ENCODE results near the gene CELF2. TPM values are rescaled to one million over a fixed set of nuclear protein-coding genes. Genes with fewer than 3 reads are reported as not detected.

Gene CELF2
- total RNA-seq, 1 donor from 2014 or later: 27.5 TPM

GRCh38 chr10:11153245-11153644 lies 135.6 kb downstream of the CELF2 start:
- H3K36me3 Mint-ChIP-seq (ENCODE audit: low read depth, unreplicated experiment): no peaks in the 10 kb centered on the region
- no peak for DNase-seq (ENCODE audit: low spot score)
- H3K9me3 Mint-ChIP-seq (ENCODE audit: unreplicated experiment): no peaks in the 10 kb centered on the region
- no peaks in the 10 kb centered on the region for H3K27me3 Mint-ChIP-seq (ENCODE audit: unreplicated experiment)
- H3K27ac Mint-ChIP-seq (ENCODE audit: unreplicated experiment): no peak overlapping the region
- no peak for TF ChIP-seq CTCF (IDR thresholded peaks at IDR 0.05; ENCODE audit: unreplicated experiment)
- peaks cover 32% of the 10 kb centered on the region for H3K4me1 Mint-ChIP-seq (ENCODE audit: unreplicated experiment)
- no peak overlapping the region for H3K4me3 Mint-ChIP-seq (ENCODE audit: unreplicated experiment)

- H3K4me3 Mint-ChIP-seq (ENCODE audit: unreplicated experiment): no peak overlapping the region
- no peaks in the 10 kb centered on the region for H3K9me3 Mint-ChIP-seq (ENCODE audit: unreplicated experiment)
- H3K36me3 Mint-ChIP-seq (ENCODE audit: low read depth, unreplicated experiment): no peaks in the 10 kb centered on the region
- H3K27me3 Mint-ChIP-seq (ENCODE audit: unreplicated experiment): no peaks in the 10 kb centered on the region
- H3K4me1 Mint-ChIP-seq (ENCODE audit: unreplicated experiment): peaks cover 31% of the 10 kb centered on the region
- no peak for DNase-seq (ENCODE audit: low spot score)
- no peak overlapping the region for H3K27ac Mint-ChIP-seq (ENCODE audit: unreplicated experiment)
- no peak for TF ChIP-seq CTCF (IDR thresholded peaks at IDR 0.05; ENCODE audit: unreplicated experiment)
Measured at GRCh38 chr10:11153766-11154165, 136.1 kb downstream of the CELF2 start.

GRCh38 chr10:11154333-11154732 lies 136.7 kb downstream of the CELF2 start:
- Mint-ChIP-seq H3K9me3 (ENCODE audit: unreplicated experiment) (no peaks in the 10 kb centered on the region), H3K4me1 (ENCODE audit: unreplicated experiment) (peaks cover 31% of the 10 kb centered on the region), H3K27ac (ENCODE audit: unreplicated experiment) (no peak overlapping the region), H3K4me3 (ENCODE audit: unreplicated experiment) (no peak overlapping the region), H3K27me3 (ENCODE audit: unreplicated experiment) (no peaks in the 10 kb centered on the region), H3K36me3 (ENCODE audit: low read depth, unreplicated experiment) (no peaks in the 10 kb centered on the region)
- TF ChIP-seq CTCF (IDR thresholded peaks at IDR 0.05; ENCODE audit: unreplicated experiment): no peak
- no peak for DNase-seq (ENCODE audit: low spot score)

GRCh38 chr10:11154849-11155498 lies 137.3 kb downstream of the CELF2 start:
- Mint-ChIP-seq H3K4me1 (ENCODE audit: unreplicated experiment) (peaks cover 28% of the 10 kb centered on the region), H3K4me3 (ENCODE audit: unreplicated experiment) (no peak overlapping the region), H3K27me3 (ENCODE audit: unreplicated experiment) (no peaks in the 10 kb centered on the region), H3K36me3 (ENCODE audit: low read depth, unreplicated experiment) (no peaks in the 10 kb centered on the region), H3K27ac (ENCODE audit: unreplicated experiment) (no peak overlapping the region), H3K9me3 (ENCODE audit: unreplicated experiment) (no peaks in the 10 kb centered on the region)
- no peak for TF ChIP-seq CTCF (IDR thresholded peaks at IDR 0.05; ENCODE audit: unreplicated experiment)
- DNase-seq (ENCODE audit: low spot score): no peak

GRCh38 chr10:11156480-11156879 lies 138.8 kb downstream of the CELF2 start:
- Mint-ChIP-seq H3K4me3 (ENCODE audit: unreplicated experiment) (no peak overlapping the region), H3K9me3 (ENCODE audit: unreplicated experiment) (no peaks in the 10 kb centered on the region), H3K4me1 (ENCODE audit: unreplicated experiment) (peaks cover 22% of the 10 kb centered on the region), H3K27me3 (ENCODE audit: unreplicated experiment) (peaks cover under 1% of the 10 kb centered on the region), H3K36me3 (ENCODE audit: low read depth, unreplicated experiment) (no peaks in the 10 kb centered on the region), H3K27ac (ENCODE audit: unreplicated experiment) (no peak overlapping the region)
- TF ChIP-seq CTCF (IDR thresholded peaks at IDR 0.05; ENCODE audit: unreplicated experiment): no peak
- DNase-seq (ENCODE audit: low spot score): no peak
